NT2/D1 (cell line): ENCODE data around the gene CERCAM.

Experiments used
- SUZ12 ChIP-seq: IDR thresholded peaks from 2 replicates; pipeline ENCODE4 v1.6.1; 2011; ENCODE audit not compliant: insufficient read length, insufficient read depth; ENCODE audit errors: extremely low read depth
- ZNF274 ChIP-seq: IDR thresholded peaks from 2 replicates; pipeline ENCODE4 v1.6.1; 2011; ENCODE audit warnings: mild to moderate bottlenecking, low read depth, low read length

DNA sequence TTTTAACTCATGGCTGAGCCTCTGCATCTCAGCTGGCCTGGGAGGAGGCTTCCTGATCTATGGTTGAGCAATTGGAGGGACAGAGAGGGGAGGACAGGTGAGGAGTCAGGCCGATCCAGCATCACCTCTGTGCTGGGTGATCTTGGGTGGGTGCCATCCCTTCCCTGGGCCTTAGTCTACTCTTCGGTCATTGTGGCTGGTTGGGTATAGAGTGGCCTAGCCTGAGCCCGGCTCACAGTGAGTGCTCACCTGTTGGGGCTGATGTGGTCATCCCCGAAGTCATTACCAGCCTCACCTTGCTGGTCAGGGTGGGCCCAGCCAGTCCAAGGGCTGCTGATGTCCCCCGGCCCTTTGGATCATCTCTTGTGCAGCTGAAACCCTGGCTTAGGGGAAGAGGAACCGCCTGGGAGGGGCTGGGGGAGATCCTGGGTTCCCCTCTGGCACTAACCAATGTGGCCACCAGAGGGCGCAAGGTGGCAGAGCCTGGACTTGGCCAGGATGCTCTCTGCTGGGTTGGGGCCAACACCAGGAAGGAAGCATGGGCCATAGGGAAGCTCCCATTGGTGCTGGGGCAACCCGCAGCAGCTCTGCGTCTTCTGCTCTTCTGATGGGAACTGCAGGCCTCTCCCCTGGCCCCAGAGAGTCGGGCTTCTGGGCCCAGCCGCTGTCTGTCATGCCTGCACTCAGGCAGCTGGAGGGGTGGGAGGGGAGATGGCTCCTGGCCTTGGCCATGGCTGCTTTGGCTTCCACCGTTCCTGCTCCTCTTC, 17.9 kb downstream of the CERCAM start:
- TF ChIP-seq SUZ12 = no peak
- TF ChIP-seq ZNF274 = no peak
